ENCODE measurements around the gene PDAP1. TPM values are rescaled to one million over a fixed set of nuclear protein-coding genes. Genes with fewer than 3 reads are reported as not detected.
A peak's percentile ranks its signal among the peaks of the same experiment; 100 is the strongest.
"Not testable (repeated sequence)": the region's sequence is repeated elsewhere in the genome, so short reads cannot be mapped to it uniquely, and the experiment has no call there.

PDAP1 gene
- total RNA-seq, 2 experiments from 2014 or later, result 93.8 to 103 TPM

DNA sequence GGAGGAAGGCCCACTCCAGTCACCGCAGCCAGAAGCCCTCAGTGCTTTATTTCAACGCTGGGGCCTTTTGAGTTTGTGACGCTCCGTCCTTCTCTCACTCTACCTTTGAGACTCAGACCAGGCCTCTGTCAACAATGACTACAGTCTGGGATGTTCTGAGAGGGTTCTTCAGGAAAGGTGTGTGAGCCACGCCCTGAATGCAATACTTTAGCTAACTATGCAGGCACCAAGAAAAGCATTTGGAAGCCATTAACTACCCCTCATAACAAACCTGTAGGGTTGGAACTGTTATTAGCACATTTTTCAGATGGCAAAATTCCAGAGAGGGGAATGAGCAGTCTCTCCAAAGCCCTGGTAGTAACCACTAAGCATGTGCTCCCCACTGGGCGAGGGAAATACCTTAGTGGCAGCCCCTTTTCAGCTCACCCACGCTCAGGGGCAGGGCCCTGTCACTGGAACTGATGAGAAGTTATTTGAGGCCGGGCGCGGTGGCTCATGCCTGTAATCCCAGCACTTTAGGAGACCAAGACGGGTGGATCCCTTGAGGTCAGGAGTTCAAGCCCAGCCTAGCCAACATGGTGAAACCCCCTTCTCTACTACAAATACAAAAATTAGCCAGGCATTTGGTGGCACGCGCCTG, 39.5 kb downstream of the PDAP1 start:
- Mint-ChIP-seq H3K4me1 (peaks cover 31% of the 10 kb centered on the region), H3K27ac (no peak overlapping the region), H3K4me3 (no peak overlapping the region), H3K36me3 (ENCODE audit: low read depth) (peaks cover 31% of the 10 kb centered on the region), H3K9me3 (no peaks in the 10 kb centered on the region), H3K27me3 (no peaks in the 10 kb centered on the region)
- no peak for DNase-seq
- ChIA-PET POLR2A (interaction anchor here (1.0 to 1.2 kb wide), 3 partner anchors 10 to 30 kb away, joined by 3 read pairs; no protein-coding TSS in a partner anchor), CTCF (interaction anchor here (1.2 kb wide), 1 partner anchor 18 kb away, joined by 3 read pairs; no protein-coding TSS in a partner anchor)

DNA sequence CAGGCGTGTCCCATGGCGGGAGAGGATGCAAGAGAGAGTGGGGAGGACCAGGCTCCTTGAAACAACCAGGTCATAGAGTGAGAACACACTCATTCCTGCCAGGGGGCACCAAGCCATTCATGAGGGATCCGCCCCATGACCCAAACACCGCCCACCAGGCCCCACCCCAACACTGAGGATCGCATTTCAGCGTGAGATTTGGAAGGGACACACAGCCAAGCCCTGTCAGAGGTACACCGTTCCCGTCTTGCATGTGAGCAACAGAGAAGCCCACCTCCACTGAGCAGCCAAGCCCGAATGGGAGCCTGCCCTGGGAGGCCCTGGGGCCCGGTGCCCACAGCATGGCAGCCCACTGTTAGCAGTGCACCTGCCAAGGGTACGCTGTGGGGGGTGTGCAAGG, 41.8 kb downstream of the PDAP1 start:
- Mint-ChIP-seq H3K9me3 (no peaks in the 10 kb centered on the region), H3K4me3 (no peak overlapping the region), H3K4me1 (peaks cover 23% of the 10 kb centered on the region), H3K27ac (no peak overlapping the region), H3K36me3 (ENCODE audit: low read depth) (peaks cover 49% of the 10 kb centered on the region), H3K27me3 (no peaks in the 10 kb centered on the region)
- DNase-seq, result no peak
- ChIA-PET CTCF (interaction anchor here (1.0 kb wide), 2 partner anchors 34 to 43 kb away, joined by 3 read pairs; partner anchors contain the start of gene BUD31), POLR2A (interaction anchor here (1.0 kb wide), 1 partner anchor 8 kb away, joined by 3 read pairs; no protein-coding TSS in a partner anchor)

DNA sequence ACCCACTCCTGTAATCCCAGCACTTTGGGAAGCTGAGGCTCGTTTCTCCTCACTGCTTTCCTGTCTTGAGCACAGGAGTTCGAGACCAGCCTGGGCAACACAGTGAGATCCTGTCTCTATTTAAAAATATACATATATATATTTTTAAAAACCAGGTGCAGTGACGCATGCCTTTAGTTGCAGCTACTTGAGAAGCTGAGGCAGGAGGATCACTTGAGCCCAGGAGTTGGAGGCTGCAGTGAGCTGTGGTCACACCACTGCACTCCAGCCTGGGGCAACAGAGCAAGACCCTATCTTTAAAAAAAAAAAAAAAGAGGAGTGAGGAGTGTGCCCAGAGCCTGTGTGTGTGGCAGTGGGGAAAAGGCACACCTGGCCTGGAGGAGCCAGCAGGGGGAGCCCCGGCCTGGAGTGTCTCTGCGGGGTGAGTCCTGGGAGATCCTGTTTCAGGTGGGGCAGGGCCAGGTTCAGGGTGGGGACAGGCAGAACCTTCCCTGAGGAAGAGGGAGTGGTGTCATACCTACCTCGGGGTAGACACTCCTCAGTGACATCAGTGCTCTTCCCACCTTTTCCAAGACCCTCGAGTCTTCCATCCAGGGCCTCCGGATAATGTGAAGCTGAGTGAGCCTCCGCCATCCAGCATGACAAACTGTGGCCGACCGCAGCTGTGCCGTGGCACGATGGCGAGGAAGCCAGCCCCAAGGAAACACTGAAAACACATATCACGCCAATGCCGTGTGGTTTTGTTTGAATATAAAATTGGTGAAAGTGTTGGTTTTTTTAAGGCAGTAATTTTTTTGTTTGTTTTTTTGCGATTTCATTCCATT, 42.9 kb downstream of the PDAP1 start:
- no peak overlapping the region for H3K4me3 Mint-ChIP-seq
- H3K9me3 Mint-ChIP-seq, result no peaks in the 10 kb centered on the region
- ChIA-PET CTCF (interaction anchor here (0.6 to 1.7 kb wide), 9 partner anchors 10 to 52 kb away, joined by 3 to 9 read pairs (median 3); partner anchors contain the start of genes BUD31 and PDAP1), POLR2A (interaction anchor here (2.2 kb wide), 1 partner anchor 73 kb away, joined by 5 read pairs; the partner anchor contains the start of genes CPSF4 and PTCD1)
- H3K4me1 Mint-ChIP-seq, result peaks cover 19% of the 10 kb centered on the region
- no peaks in the 10 kb centered on the region for H3K27me3 Mint-ChIP-seq
- peak; percentile 66 for DNase-seq
- H3K36me3 Mint-ChIP-seq (ENCODE audit: low read depth), result peaks cover 57% of the 10 kb centered on the region
- no peak overlapping the region for H3K27ac Mint-ChIP-seq

DNA sequence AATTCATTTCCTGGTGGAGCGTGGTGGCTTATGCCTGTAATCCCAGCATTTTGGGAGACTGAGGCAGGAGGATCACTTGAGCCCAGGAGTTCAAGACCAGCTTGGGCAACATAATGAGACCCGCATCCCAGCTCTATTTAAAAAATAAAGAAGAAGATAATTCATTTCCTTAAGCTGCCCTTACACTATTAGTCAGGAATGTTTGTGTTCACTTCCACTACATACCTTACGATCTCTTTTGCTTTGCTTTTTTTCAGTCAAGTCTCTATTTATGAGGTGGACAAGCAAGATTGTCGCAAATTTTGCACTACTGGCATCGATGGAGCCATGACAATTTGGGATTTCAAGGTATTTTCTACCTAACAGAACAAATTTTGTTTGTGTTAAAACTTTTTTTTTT, 45.1 kb downstream of the PDAP1 start:
- no peak for DNase-seq
- ChIA-PET POLR2A (no interaction called here), CTCF (interaction anchor here (1.1 to 1.2 kb wide), 2 partner anchors 23 to 27 kb away, joined by 3 to 4 read pairs; no protein-coding TSS in a partner anchor)

DNA sequence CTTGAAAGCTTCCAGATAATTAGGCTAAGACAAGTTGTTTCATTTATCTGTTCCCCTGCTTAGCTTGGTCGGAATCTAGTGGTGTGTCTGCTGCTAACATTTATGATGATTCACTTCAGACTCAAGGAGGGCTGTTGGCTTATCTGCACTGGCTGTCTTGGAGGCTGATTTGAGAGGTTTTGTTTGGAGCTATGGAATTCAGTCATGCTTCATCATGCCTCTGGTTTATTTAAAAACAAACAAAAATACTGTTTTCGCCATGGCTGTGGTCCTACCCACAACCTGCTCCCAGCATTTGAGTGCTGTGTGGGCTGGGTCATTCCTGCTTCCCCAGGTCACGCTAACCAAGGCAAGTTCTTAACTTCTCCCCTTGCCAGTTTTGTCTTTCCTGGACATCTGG, 45.6 kb downstream of the PDAP1 start:
- Mint-ChIP-seq H3K27me3 (no peaks in the 10 kb centered on the region), H3K27ac (no peak overlapping the region), H3K4me3 (no peak overlapping the region), H3K9me3 (no peaks in the 10 kb centered on the region), H3K4me1 (no peaks in the 10 kb centered on the region), H3K36me3 (ENCODE audit: low read depth) (peaks cover 64% of the 10 kb centered on the region)
- no peak for DNase-seq
- ChIA-PET POLR2A (no interaction called here), CTCF (interaction anchor here (0.7 to 1.2 kb wide), 3 partner anchors 19 to 28 kb away, joined by 3 to 4 read pairs (median 3); no protein-coding TSS in a partner anchor)

More for the DNA sequence above, 45.1 kb downstream of the PDAP1 start:
- Mint-ChIP-seq H3K4me1 (no peaks in the 10 kb centered on the region), H3K36me3 (ENCODE audit: low read depth) (peaks cover 59% of the 10 kb centered on the region), H3K9me3 (no peaks in the 10 kb centered on the region), H3K4me3 (no peak overlapping the region), H3K27me3 (no peaks in the 10 kb centered on the region), H3K27ac (no peak overlapping the region)

GRCh38 chr7:99359465-99360154, 48.8 kb downstream of the PDAP1 start:
- no peaks in the 10 kb centered on the region for H3K4me1 Mint-ChIP-seq
- H3K4me3 Mint-ChIP-seq, result no peak overlapping the region
- DNase-seq, result no peak
- no peaks in the 10 kb centered on the region for H3K9me3 Mint-ChIP-seq
- no peaks in the 10 kb centered on the region for H3K27me3 Mint-ChIP-seq
- H3K27ac Mint-ChIP-seq, result no peak overlapping the region
- CTCF ChIA-PET, result no interaction called here
- POLR2A ChIA-PET, result interaction anchor here (0.8 to 1.3 kb wide), 4 partner anchors 11 to 48 kb away, joined by 3 to 5 read pairs (median 3); partner anchors contain the start of gene ARPC1B
- peaks cover 57% of the 10 kb centered on the region for H3K36me3 Mint-ChIP-seq (ENCODE audit: low read depth)

DNA sequence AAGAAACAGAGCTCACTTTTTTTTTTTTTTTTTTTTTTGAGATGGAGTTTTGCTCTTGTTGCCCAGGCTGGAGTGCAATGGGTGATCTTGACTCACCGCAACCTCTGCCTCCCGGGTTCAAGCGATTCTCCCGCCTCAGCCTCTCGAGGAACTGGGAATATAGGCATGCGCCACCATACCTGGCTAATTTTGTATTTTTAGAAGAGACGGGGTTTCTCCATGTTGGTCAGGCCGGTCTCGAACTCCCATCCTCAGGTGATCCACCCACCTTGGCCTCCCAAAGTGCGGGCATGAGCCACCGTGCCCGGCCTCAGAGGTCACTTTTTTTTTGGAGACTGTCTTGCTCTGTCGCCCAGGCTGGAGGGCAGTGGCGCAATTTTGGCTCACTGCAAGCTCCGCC, 49.9 kb downstream of the PDAP1 start:
- POLR2A ChIA-PET, H3K4me3 Mint-ChIP-seq, H3K9me3 Mint-ChIP-seq, H3K4me1 Mint-ChIP-seq, DNase-seq, H3K27me3 Mint-ChIP-seq, CTCF ChIA-PET, H3K27ac Mint-ChIP-seq: not testable (repeated sequence)
- peaks cover 53% of the 10 kb centered on the region for H3K36me3 Mint-ChIP-seq (ENCODE audit: low read depth)

GRCh38 chr7:99357701-99358490, 50.5 kb downstream of the PDAP1 start:
- H3K9me3 Mint-ChIP-seq, result no peaks in the 10 kb centered on the region
- H3K27ac Mint-ChIP-seq, result no peak overlapping the region
- peaks cover 46% of the 10 kb centered on the region for H3K36me3 Mint-ChIP-seq (ENCODE audit: low read depth)
- ChIA-PET POLR2A (interaction anchor here (1.2 kb wide), 1 partner anchor 12 kb away, joined by 3 read pairs; no protein-coding TSS in a partner anchor), CTCF (no interaction called here)
- no peak for DNase-seq
- H3K27me3 Mint-ChIP-seq, result no peaks in the 10 kb centered on the region
- no peak overlapping the region for H3K4me3 Mint-ChIP-seq
- no peaks in the 10 kb centered on the region for H3K4me1 Mint-ChIP-seq

DNA sequence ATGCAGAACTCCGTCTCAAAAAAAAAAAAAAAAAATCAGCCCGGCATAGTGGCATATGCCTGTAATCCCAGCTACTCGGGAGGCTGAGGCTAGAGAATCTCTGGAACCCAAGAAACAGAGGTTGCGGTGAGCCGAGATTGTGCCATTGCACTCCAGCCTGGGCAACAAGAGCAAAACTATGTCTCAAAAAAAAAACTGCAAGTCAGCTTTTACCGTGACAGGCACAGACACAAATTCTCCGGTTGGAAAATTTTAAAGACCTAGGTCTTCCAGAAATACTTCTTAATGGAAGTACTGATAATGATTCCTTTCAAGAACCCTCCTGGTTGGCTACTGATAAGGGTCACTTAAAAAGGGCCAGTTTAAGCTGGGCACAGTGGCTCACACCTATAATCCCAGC, 53.3 kb downstream of the PDAP1 start:
- Mint-ChIP-seq H3K36me3 (ENCODE audit: low read depth) (peaks cover 48% of the 10 kb centered on the region), H3K27ac (no peak overlapping the region), H3K4me1 (no peaks in the 10 kb centered on the region), H3K27me3 (no peaks in the 10 kb centered on the region), H3K9me3 (no peaks in the 10 kb centered on the region), H3K4me3 (no peak overlapping the region)
- ChIA-PET POLR2A (interaction anchor here (0.7 to 0.8 kb wide), 2 partner anchors 10 to 43 kb away, joined by 3 read pairs; no protein-coding TSS in a partner anchor), CTCF (interaction anchor here (1.4 kb wide), 1 partner anchor 10 kb away, joined by 4 read pairs; no protein-coding TSS in a partner anchor)
- DNase-seq, result no peak

DNA sequence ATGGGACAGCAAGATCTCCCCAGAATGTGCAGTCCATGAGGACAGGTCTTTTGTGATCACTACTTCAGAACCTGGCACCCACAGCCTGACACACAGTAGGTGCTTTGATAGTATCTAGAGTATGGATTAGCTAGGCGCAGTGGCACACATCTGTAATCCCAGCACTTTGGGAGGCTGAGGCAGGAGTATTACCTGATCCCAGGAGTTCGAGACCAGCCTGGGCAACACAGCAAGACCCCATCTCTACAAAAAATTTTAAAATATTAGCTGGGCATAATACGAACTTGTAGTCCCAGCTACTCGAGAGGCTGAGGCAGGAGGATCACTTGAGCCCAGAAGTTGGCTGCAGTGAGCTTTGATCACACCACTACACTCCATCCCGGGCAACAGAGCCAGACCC, 56.1 kb downstream of the PDAP1 start:
- Mint-ChIP-seq H3K9me3 (no peaks in the 10 kb centered on the region), H3K27ac (no peak overlapping the region), H3K4me1 (no peaks in the 10 kb centered on the region), H3K27me3 (no peaks in the 10 kb centered on the region), H3K4me3 (no peak overlapping the region), H3K36me3 (ENCODE audit: low read depth) (peaks cover 51% of the 10 kb centered on the region)
- no peak for DNase-seq
- POLR2A ChIA-PET, result no interaction called here
- CTCF ChIA-PET, result no interaction called here

DNA sequence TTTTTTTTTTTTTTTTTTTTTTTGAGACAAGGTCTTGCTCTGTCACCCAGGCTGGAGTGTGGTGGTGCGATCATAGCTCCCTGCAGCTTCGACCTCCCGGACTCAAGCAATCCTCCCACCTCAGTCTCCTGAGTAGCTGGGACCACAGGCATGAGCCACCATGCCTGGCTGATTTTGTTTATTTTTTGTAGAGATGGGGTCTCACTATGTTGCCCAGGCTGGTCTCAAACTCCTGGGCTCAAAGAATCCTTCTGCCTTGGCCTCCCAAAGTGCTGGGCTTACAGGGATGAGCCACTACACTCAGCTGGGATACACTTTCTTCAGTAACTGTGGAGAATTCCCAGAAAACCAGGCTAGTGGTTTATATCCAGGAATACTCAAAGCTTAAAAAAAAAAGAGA, 57.8 kb downstream of the PDAP1 start:
- ChIA-PET CTCF (interaction anchor here (0.6 to 0.8 kb wide), 2 partner anchors 30 to 840 kb away, joined by 3 to 7 read pairs; no protein-coding TSS in a partner anchor), POLR2A (interaction anchor here (1.1 to 1.2 kb wide), 2 partner anchors 10 to 21 kb away, joined by 3 read pairs; no protein-coding TSS in a partner anchor)
- H3K9me3 Mint-ChIP-seq, H3K27ac Mint-ChIP-seq, H3K4me3 Mint-ChIP-seq, H3K27me3 Mint-ChIP-seq, DNase-seq, H3K4me1 Mint-ChIP-seq: not testable (repeated sequence)
- H3K36me3 Mint-ChIP-seq (ENCODE audit: low read depth), result peaks cover 46% of the 10 kb centered on the region

All from activated CD4-positive, alpha-beta memory T cell treated with anti-CD3 and anti-CD28 coated beads, Interleukin-2, amount 10 ng/mL, durations not matched to agents 7 days and 5 days (primary cell).